ENCODE measurements around the gene HOXD11.

Gene HOXD11

GRCh38 chr2:176105730-176106580 is 1.1 kb upstream of the HOXD11 start:
- DNase-seq (ENCODE audit: low spot score), result no peak

GRCh38 chr2:176107731-176108181 is 676 bp downstream of the HOXD11 start:
- no peak for DNase-seq (ENCODE audit: low spot score)

- DNase-seq (ENCODE audit: low spot score), result no peak
Measured at GRCh38 chr2:176109192-176109901, 2.3 kb downstream of the HOXD11 start.

DNA sequence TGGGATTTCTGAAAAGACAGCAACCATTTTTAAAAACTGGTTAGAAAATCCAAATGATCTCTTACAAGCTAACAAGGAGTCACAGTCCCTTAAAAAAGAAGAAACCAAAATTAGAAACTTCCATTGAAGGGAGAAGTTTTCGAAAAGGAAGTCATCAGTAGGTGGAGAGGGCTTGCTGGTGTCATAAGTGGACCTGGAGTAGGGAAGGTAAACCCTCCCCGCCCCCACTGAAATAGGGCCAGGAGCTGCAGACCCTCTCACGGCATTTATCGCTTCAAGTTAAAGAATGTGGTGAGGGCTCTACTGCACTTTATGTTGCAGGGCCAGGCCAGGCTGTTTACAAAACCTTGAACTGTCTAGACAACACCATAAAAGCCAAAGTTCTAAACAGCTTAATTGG is 2.9 kb downstream of the HOXD11 start:
- no peak for DNase-seq (ENCODE audit: low spot score)

GRCh38 chr2:176110415-176111308 is 3.6 kb downstream of the HOXD11 start:
- DNase-seq (ENCODE audit: low spot score), result no peak

DNA sequence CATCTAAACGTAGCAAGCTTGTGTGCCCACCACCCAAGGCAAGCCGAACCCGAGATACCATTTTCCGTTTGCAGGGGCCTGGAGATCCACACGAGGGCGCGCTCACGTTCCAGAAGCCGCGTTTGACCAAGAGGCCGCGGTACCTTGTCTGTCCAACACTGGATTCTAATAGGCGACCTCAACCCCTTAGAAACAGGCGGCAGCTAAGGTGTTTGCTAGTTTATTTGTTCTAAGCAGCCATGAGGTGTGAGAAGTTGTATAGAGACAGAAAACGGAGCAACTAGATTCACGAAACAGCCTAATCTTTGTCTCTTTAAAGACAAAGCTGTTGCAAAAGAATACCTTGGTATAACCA is 4.2 kb downstream of the HOXD11 start:
- DNase-seq (ENCODE audit: low spot score), result peak; percentile 70

DNA sequence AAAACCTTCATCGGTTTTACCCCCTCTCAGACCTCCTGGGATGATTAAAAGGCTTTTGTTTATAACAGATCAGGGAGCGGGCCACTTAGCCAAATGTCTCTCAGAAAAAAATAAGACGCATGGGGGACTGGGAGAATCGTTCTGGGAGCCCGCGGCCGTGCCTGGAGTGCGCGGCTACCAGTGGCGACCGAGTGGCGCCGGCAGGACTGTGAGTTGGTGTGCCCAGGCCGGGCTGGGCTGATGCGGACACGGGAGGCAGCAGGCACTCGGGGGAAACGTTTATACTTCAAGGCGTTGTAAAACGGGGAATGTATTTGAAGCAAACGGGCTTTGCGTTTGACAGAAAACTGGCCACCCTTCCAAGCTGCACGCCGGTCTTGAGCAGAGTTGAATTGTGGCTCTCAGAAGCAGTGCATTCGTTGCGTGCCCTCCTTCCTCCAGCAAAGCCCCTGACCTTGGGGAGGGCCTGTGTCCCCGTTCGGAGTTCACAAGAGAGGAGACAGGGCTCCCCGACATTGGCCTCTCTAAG is 4.8 kb downstream of the HOXD11 start:
- no peak for DNase-seq (ENCODE audit: low spot score)

- DNase-seq (ENCODE audit: low spot score), result no peak
Measured at GRCh38 chr2:176112375-176113302, 5.6 kb downstream of the HOXD11 start.

DNA sequence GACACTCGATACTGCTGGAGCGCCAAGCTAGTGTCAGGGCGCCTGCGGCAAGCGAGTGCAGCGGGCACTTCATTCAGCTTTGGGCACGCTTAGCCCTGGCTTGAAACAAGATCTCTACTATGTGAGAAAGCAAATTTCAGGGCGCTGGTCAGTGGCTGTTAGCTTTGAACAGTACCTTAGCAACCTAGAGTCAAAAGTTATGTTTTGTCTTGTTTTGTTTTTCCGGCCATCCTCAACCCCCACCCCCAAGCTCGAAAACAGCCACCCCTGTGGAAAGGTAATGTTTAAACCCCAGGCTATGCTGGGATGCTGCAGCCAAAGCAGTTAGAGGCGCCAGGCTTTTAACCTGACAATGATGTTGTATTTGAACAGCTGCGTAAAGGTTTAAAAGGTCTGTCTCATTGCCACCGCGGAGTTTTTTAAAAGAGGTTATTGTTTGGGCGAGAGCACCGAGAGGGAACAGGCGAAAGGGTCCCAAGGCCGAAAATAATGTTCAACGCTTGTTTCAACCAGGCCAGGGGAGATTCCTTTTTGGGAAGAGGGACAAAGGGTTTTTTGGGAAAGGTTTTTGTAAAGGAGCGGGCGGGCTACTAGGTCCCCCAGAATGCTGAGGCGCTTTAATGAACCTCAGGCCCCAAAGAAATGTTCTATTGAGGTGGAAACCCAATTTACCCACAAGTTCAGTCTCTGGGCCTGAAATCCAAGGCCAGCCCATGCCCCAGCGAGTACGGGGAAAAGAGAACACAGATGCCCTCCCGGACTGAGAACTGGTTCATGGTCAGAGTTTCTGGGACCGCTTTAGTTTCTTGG is 7.2 kb downstream of the HOXD11 start:
- no peak for DNase-seq (ENCODE audit: low spot score)

GRCh38 chr2:176114930-176115625 is 8.0 kb downstream of the HOXD11 start:
- no peak for DNase-seq (ENCODE audit: low spot score)

DNA sequence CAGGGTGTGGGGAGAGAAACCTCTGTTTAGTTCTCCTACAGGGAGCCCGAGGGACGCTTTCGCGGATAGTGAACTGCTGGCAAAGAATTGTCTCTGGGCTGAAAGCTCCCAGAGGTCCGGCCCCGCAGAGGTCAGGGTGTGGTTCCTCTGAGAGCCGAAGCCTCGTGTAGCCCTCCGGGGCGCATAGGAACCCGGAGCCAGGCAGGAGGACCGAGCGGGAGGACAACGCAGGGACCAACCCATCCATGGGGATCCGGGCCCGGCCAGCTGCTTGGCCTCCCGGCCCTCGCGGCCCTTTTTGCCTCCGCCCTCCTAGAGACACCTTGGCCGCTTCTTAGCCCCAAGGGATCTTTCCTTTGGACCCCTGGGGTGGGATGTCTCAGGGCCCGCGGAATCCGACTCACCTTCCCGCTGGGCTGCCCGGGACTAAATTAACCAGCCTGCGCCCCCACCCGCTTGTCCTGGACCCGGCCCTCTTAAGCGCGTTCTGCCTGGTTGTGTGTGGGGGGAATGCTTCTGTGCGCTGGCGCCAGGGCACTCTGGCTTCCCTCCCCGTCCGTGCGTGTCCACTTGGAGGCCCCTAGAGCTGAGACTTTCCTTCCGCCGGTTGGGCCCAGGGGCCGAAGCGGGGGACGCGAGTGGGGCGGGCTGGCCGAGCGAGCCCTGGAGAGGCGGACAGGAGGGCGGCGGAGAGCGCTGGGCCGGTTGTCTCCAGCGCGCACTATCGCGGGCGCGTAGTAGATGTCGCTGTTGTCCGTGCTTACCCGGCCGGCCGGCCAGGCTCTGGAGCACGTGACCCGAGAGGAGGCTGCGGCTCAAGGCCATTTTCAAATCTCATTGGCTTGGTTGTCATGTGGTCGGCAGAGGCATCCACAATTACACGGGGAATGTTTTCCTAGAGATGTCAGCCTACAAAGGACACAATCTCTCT is 9.1 kb downstream of the HOXD11 start, which contains the start of gene HOXD10:
Gene HOXD10 (plus strand): TSS at position 896 of the 931 bp plus-strand sequence. CDS start 56 bp downstream, outside the sequence.
- peak; percentile 79 for DNase-seq (ENCODE audit: low spot score)

DNA sequence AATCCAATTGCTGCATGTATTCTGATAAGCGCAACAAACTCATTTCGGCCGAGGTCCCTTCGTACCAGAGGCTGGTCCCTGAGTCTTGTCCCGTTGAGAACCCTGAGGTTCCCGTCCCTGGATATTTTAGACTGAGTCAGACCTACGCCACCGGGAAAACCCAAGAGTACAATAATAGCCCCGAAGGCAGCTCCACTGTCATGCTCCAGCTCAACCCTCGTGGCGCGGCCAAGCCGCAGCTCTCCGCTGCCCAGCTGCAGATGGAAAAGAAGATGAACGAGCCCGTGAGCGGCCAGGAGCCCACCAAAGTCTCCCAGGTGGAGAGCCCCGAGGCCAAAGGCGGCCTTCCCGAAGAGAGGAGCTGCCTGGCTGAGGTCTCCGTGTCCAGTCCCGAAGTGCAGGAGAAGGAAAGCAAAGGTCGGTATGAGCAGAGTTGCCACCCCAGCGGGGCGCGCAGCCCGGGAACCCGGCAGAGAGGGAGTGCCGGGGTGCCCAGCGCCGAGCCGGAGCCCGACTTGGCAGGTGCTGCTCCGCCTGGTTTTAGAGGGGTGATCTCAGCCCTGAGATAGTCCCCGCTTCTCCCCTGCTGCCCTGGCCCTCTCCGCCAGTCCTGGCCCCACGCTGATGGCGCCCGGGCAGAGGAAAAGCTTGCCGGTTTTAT is 10.2 kb downstream of the HOXD11 start:
- DNase-seq (ENCODE audit: low spot score), result no peak

DNA sequence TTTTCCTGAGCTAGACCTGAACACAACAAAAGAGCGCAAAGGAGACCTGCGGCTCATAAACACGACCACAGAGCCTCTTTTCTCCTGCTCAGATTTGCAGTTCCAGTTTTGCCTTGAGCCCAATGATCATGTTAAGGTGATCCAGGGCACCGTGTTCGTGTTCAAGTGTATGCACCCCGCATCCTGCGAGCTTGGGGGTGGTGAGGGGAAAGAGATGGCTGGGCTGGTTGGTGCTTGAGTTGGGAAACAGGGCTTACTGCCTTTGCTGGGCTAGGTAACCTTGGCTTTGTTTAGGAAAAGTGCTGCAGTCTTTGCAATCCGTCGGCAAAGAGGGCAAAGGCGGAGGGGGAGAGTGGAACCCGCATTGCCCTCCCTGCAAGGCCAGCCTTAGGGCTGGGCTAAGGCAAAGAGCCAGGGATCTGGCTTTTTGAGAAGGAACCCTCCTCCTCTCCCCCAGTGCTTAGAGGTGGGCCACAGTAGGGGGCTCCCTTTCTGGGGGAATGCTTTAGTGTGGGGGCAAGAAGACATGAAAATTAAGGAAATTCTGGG is 10.8 kb downstream of the HOXD11 start:
- no peak for DNase-seq (ENCODE audit: low spot score)

- no peak for DNase-seq (ENCODE audit: low spot score)
Measured at GRCh38 chr2:176118601-176119339, 11.7 kb downstream of the HOXD11 start.

DNA sequence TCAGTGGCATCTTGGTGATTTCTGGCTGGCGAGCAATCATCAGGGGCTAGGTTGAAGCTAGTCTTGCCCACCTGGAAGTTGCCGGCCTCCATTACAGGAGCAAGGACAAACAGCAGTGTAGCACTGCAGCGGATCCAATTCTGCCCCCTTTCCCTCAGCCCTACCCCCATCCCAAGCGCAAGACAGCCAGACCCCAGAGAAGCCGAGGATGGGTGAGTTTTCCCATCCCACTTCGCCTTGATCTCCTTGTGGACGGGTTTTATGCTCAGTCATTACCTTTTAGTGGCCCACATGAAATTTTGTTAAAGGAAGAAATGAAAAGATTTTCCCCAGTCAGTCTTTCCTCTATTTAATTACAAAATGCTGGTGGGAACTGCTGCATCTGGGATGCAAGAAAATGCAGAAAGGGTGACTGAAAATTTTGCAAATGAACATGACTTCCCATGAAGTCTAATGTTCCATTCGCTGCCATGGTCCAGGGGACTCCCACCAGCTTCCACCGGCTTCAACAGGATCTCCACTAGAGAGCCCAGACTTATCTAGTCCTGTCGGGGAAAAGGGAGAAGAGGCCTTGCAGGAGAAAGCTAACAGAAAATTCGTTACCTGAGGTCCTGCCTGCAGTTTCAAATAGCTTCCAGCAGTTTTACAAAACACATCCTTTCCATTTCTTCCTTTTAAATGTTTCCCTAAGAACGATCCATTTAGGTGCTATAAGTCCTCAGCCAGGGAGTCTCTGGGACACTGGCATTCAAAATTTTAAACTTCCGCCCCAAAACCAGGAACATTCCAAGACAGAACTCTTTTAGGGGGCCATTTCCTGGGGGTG is 13.5 kb downstream of the HOXD11 start:
- no peak for DNase-seq (ENCODE audit: low spot score)

All from iPS-NIHi11 (cell line).